Urothelium cell line (cell line): ENCODE measurements around the gene RASGRF2.
A peak's percentile ranks its signal among the peaks of the same experiment; 100 is the strongest.

Experiments used
- DNase-seq: peaks from one replicate; pipeline ENCODE4 v3.0.0; 2011; ENCODE audit warnings: low spot score, mixed read lengths
- FAIRE-seq: peaks from 2 replicates; lab custom pipeline; 2011; peaks lifted over from hg19 to GRCh38; lab: Jason Lieb, UNC

Gene RASGRF2

DNA sequence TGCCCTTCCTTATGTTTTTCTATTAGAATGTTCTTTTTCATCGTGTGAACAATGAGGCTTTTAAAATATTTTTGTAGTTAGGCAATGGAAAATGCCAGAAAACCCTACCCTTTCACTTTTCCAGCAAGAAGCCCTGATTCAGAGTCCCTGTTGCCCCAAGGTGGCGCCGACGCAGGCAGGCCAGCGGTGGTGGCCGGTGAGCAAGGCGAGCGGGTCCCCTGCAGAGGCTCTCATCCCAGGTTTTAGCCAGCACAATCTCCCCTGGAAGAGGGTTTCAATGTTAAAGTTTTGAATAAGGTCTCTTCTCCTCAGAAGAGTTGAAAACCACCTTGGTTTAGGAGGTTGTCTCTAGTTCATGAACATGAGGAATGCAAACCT is 232.2 kb downstream of the RASGRF2 start:
- no peak for FAIRE-seq

GRCh38 chr5:81194633-81195334 is 234.6 kb downstream of the RASGRF2 start:
- FAIRE-seq (no peak), DNase-seq (peak; percentile 93)

More for the DNA sequence above, 232.2 kb downstream of the RASGRF2 start:
- DNase-seq: no peak

GRCh38 chr5:81195335-81195929 is 235.3 kb downstream of the RASGRF2 start:
- DNase-seq (no peak), FAIRE-seq (no peak)

DNA sequence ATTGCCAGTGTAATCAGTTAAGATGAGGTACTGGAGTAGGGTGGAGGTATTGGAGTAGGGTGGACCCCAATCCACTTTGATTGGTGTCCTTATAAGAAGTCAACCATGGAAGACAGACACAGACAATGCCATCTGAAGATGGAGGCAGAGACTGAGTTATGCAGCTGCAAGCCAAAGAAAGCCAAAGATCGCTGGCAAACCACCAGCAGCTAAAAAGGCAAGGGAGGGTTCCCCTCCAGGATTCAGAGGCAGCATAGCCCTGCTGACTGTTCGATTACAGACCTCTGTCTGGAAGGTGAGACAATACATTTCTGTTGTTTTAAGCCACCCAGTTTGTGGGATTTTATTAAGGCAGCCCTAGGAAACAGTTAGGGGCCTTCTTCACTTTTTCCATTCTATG is 242.5 kb downstream of the RASGRF2 start:
- FAIRE-seq (no peak), DNase-seq (no peak)

GRCh38 chr5:81203729-81204128 is 243.6 kb downstream of the RASGRF2 start:
- DNase-seq: no peak
- no peak for FAIRE-seq

GRCh38 chr5:81204205-81204604 is 244.0 kb downstream of the RASGRF2 start:
- DNase-seq: no peak
- no peak for FAIRE-seq

DNA sequence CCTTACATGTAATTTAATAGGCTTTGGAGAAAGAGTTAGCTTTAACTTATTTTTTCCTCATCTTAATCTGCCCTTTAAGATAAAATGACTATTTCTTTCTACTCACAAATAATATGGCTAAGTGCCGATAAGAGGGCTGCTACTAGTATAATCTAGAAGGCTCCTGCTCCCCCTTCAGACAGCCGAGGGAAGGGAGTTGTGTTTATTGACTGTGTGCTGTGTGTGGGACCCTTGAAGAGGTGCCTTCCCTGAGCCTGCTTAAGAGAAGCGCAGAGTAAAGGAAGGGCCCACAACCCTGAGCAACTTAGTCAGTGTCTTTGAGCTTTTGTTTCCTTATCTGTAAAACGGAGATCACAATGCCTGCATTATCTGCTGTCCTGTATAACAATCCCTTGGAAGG is 244.9 kb downstream of the RASGRF2 start:
- no peak for FAIRE-seq
- no peak for DNase-seq

DNA sequence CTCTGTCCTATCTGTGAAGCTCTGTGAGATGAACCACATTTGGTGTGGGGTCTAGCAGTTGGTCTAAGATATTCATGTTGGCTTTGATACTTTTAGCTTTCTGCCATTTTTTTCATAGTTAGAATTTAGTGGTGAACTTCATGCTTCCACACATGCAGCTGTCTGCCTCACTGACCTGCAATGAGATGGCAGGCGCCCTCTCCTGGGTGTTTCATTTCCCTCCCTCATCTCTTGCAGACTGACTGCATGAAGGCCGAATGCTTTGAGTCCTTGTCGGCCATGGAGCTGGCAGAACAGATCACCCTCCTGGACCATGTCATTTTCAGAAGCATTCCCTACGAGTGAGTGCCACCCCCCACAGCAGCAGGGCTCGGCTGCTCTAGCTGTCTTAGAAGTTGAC is 246.8 kb downstream of the RASGRF2 start:
- no peak for DNase-seq
- no peak for FAIRE-seq

DNA sequence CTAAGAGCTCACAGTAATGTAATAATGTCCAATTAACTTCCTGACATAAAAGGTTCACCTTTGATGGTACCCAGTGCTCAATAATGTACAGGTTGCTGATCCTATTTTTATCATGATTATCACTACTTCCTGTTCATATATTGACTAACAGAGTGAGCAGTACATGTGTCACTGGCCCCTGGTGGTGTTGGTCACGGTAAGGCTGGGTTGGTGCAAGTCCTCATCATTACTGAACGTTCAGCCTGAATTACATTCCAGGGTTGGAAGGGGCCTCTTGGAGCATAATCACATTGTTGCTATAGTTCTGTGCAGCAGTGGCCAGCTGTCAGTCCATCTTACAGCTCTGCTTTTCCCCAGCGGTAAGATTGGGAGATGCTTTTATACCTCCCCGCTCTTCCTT is 248.7 kb downstream of the RASGRF2 start:
- FAIRE-seq (no peak), DNase-seq (no peak)

DNA sequence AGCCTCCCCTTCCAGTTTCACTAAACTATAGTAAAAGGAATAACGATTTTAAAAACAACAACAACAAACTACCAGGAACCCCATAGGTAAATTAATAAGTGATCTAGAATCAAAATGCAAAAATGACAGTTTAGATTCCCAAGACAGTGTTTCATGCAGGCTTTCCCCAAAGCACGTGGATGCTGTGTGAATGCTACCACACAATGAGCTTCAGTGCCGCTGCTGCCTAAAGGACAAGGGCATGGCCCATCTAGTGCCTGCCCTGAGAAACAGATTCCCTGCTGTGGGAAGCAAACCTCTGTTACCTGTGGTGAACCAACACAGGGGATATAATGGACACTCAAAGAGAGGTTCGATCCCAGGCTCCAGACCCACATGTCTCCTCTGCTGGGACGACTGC is 249.2 kb downstream of the RASGRF2 start:
- no peak for FAIRE-seq

GRCh38 chr5:81209869-81210493 is 249.8 kb downstream of the RASGRF2 start:
- no peak for DNase-seq
- FAIRE-seq: no peak

More for the DNA sequence above, 249.2 kb downstream of the RASGRF2 start:
- DNase-seq: no peak

DNA sequence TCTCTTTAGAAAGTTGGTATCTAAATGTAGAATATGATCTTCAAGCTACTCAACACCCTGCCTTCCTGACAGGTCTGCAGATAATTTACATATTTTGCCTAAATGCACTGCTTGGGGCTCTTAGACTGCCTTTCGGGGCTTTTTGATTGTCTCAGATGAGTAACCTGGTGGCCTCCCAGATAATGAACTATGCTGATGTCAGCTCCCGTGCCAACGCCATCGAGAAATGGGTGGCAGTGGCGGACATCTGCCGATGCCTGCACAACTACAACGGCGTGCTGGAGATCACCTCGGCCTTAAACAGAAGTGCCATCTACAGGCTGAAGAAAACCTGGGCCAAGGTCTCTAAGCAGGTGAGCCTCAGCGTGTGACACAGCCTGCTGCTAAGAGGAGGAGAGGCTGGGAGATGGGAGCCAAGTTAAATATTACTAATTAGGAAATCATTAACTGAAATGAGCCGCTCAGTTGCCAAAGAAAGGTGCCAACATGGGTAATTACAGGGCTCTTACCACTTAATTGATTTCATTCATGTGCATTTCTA is 252.1 kb downstream of the RASGRF2 start:
- no peak for FAIRE-seq
- DNase-seq: no peak

GRCh38 chr5:81213070-81213469 is 252.9 kb downstream of the RASGRF2 start:
- FAIRE-seq (no peak), DNase-seq (no peak)

GRCh38 chr5:81214848-81215247 is 254.7 kb downstream of the RASGRF2 start:
- FAIRE-seq: no peak
- no peak for DNase-seq

- FAIRE-seq: no peak
- DNase-seq: no peak
Observed at GRCh38 chr5:81216152-81216551, 256.0 kb downstream of the RASGRF2 start.

GRCh38 chr5:81219389-81219788 is 259.2 kb downstream of the RASGRF2 start:
- FAIRE-seq: no peak
- no peak for DNase-seq

DNA sequence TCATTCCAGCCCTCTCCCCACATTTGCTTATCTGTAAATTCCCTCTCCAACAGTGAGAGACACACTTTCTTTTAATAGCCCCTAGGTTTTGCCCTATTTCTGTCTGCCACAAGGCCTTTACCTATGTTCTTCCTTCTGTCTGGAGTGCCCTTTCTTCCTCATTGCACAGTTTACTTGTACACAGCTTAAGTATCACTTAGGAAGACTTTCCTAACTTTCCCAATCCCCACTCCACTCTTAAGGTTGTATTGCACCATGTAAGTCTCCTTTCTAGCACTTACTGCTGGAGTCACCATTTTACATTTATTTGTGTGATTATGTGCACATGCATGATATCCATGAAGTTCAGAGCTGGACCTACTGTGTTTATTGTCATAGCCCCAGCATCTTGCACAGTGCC is 262.1 kb downstream of the RASGRF2 start:
- FAIRE-seq (no peak), DNase-seq (no peak)

DNA sequence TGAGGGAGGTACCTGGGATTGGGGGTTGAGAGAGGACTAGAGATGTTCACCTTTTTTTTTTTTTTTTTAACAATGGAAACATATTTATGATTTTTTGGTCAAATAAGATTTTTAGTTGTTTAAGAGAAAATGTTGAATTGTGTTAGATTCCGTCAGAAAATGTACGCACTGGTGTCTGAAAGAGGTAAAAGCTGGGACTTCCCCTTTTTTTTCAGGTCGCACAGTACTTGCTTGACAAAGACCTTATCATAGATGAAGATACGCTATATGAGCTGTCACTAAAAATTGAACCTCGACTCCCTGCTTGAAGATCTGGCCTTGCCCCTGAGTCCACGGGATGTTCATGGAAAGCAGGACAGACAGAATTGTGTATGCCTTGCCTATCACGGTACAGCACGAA is 265.3 kb downstream of the RASGRF2 start:
- FAIRE-seq (no peak), DNase-seq (no peak)

- DNase-seq (no peak), FAIRE-seq (no peak)
Observed at GRCh38 chr5:81226286-81226685, 266.1 kb downstream of the RASGRF2 start.

DNA sequence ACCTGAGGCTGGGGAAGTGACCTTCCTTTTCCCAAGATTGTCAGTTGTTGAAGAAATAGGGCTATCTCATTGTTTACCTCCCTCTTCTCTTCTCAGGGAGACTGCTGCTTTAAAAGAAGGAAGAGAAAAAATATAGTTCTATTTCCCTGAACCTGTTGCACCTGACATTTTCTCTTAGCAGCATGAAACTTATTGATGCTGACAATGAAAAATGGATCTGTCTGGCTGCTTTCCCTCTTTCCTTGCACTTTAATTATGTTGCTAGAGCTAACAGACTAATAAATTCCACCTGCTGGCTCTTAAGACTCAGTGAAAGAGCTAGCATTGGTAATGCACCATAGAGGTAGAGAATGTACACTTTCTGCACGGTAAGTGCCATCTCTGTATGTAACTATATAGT is 266.8 kb downstream of the RASGRF2 start:
- FAIRE-seq (no peak), DNase-seq (no peak)

GRCh38 chr5:81228084-81228483 is 267.9 kb downstream of the RASGRF2 start:
- FAIRE-seq: no peak

DNA sequence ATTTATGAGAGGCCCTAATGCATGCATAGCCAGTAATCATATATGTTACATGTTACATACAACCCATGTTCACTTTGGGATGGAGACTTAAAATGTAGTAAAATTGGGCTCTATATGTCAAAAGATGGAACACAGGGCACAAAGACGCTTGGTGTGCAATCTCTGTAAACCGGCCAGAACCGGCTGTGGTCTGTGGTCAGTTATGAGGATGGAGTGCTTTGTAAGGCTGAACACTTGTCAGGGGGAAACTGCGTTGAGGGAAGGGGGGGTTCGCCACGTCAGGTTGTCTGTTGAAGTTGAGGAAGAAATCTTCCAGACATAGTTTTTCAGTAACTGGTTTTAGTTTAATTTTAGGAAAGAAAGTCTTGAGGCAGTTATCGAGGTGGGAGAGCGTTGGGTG is 270.3 kb downstream of the RASGRF2 start:
- no peak for FAIRE-seq
- no peak for DNase-seq

More at GRCh38 chr5:81228084-81228483, 267.9 kb downstream of the RASGRF2 start:
- DNase-seq: no peak
